GM12878 (cell line): ENCODE data around the gene PRKG1.

Experiments used
- BCL3 ChIP-seq: IDR thresholded peaks from 2 replicates; pipeline ENCODE4 v1.6.1; 2011; ENCODE audit warnings: borderline replicate concordance, low read depth, mild to moderate bottlenecking, moderate library complexity, low read length; ENCODE audit not compliant: insufficient read depth, poor library complexity, severe bottlenecking
- CEBPZ ChIP-seq: fragments of 150-350 bp; IDR thresholded peaks from 2 replicates; pipeline ENCODE4 v1.6.1; 2016; ENCODE audit warnings: low read depth, low read length
- CTCF ChIP-seq, 3 experiments: IDR thresholded peaks in 2 of 3; conservative IDR thresholded peaks in 1 of 3; 2 replicates each; pipeline ENCODE4 v1.5.1; 2011; ENCODE audit warnings: low read depth in 3 of 3, low read length in 3 of 3, mild to moderate bottlenecking in 3 of 3, control low read depth in 2 of 3, moderate library complexity in 2 of 3, inconsistent platforms in 1 of 3, mixed read lengths in 1 of 3; ENCODE audit not compliant: control insufficient read depth in 2 of 3, insufficient read depth in 1 of 3; ENCODE audit errors: extremely low read depth in 1 of 3
- FOXM1 ChIP-seq: IDR thresholded peaks from 2 replicates; pipeline ENCODE4 v1.6.1; 2012; ENCODE audit warnings: low read depth, mild to moderate bottlenecking, inconsistent platforms, low read length, moderate library complexity
- KDM1A ChIP-seq: fragments of 200-600 bp; sonication (generic); IDR thresholded peaks from 2 replicates; pipeline ENCODE4 v1.6.1; 2016; ENCODE audit warnings: borderline replicate concordance
- SIN3A ChIP-seq: IDR thresholded peaks from 2 replicates; pipeline ENCODE4 v1.6.1; 2012; ENCODE audit warnings: low read depth, low read length, improper control_type of control experiment
- SPI1 ChIP-seq: IDR thresholded peaks from 2 replicates; pipeline ENCODE4 v1.6.1; 2011; ENCODE audit warnings: low read depth, mild to moderate bottlenecking, low read length, moderate library complexity, borderline replicate concordance; ENCODE audit not compliant: insufficient read depth
- SRF ChIP-seq, 2 experiments: IDR thresholded peaks; 2 replicates each; pipeline ENCODE4 v1.6.1; 2011; ENCODE audit warnings: low read depth in 2 of 2, low read length in 2 of 2, mild to moderate bottlenecking in 1 of 2, moderate library complexity in 1 of 2
- USF2 ChIP-seq: IDR thresholded peaks from 2 replicates; pipeline ENCODE4 v1.6.1; 2011; ENCODE audit warnings: low read depth, low read length, improper control_type of control experiment, borderline replicate concordance

GRCh38 chr10:51789118-51789517 is 714.8 kb downstream of the PRKG1 start:
- TF ChIP-seq CTCF (IDR thresholded peaks at IDR 0.05 in 2 of 3, conservative IDR thresholded peaks at IDR 0.05 in 1 of 3; ENCODE audit: control insufficient read depth in 2 of 3, extremely low read depth in 1 of 3, insufficient read depth in 1 of 3, low read depth in 3 of 3, low read length in 3 of 3) (no peak), FOXM1 (no peak), SIN3A (no peak), CEBPZ (no peak), KDM1A (no peak), USF2 (no peak), BCL3 (no peak), SPI1 (no peak), SRF (IDR thresholded peaks at IDR 0.05; ENCODE audit: low read depth in 2 of 2, low read length in 2 of 2) (no peak)
